ENCODE data around the gene PLSCR3. TPM values are rescaled to one million over a fixed set of nuclear protein-coding genes. Genes with fewer than 3 reads are reported as not detected.

Gene PLSCR3
- total RNA-seq, 1 experiment from 2014 or later, result 53.0 TPM

DNA sequence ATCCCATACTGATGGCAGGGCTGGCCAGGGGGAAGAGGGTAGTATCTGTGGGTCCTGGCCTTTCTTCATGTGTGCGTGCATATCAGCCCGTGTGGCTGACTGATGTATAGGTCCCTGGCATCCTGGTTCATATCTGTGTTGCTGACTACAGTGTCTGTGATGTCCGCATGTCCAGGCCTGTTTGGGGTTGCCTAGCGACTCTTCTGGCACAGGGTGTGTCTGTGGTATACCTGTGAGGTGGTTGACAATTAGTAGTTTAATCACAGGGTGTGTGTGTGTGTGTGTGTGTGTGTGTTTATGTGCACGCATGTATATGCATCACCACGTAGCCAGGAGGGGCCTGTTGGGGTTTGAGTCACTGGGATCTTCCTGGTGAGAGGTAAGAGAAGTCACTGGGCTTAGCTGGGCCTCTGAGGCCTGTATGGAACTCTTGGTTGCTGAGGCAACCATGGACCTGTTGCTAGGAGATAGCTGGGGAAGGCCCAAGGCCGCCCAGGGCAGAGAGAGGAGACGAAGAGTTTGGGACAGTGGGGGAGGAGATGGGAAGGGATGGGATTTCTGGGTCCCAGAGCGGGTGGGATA is 40.0 kb downstream of the PLSCR3 start:
- CTCF ChIA-PET, result interaction anchor here (0.5 kb wide), 1 partner anchor 25 kb away, joined by 3 read pairs; no protein-coding TSS in a partner anchor
- TF ChIP-seq, protein P1, sequence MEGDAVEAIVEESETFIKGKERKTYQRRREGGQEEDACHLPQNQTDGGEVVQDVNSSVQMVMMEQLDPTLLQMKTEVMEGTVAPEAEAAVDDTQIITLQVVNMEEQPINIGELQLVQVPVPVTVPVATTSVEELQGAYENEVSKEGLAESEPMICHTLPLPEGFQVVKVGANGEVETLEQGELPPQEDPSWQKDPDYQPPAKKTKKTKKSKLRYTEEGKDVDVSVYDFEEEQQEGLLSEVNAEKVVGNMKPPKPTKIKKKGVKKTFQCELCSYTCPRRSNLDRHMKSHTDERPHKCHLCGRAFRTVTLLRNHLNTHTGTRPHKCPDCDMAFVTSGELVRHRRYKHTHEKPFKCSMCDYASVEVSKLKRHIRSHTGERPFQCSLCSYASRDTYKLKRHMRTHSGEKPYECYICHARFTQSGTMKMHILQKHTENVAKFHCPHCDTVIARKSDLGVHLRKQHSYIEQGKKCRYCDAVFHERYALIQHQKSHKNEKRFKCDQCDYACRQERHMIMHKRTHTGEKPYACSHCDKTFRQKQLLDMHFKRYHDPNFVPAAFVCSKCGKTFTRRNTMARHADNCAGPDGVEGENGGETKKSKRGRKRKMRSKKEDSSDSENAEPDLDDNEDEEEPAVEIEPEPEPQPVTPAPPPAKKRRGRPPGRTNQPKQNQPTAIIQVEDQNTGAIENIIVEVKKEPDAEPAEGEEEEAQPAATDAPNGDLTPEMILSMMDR (conservative IDR thresholded peaks at IDR 0.05), result no peak
- no peak for TF ChIP-seq EZH2 (IDR thresholded peaks at IDR 0.05; ENCODE audit: low read depth)
- H3K4me2 ChIP-seq, result peak overlapping the region; percentile 91
- H3K9me2 ChIP-seq (ENCODE audit: insufficient read depth), result no peaks in the 10 kb centered on the region
- H2AFZ ChIP-seq, result no peak overlapping the region
- peak in 1 of 2 experiments; percentile 36 for DNase-seq
- H3K27ac ChIP-seq, result no peak overlapping the region
- H3K79me2 ChIP-seq (ENCODE audit: low read depth), result peaks cover 43% of the 10 kb centered on the region
- H3F3A ChIP-seq (ENCODE audit: insufficient read depth, low read depth), result peaks cover 34% of the 10 kb centered on the region
- H3K36me3 ChIP-seq (ENCODE audit: low read depth), result no peaks in the 10 kb centered on the region
- intact Hi-C loops (cut with micrococcal nuclease; ENCODE audit: unreplicated experiment), result loop anchor here (5.0 kb wide), 1 partner anchor 48 kb away; the partner anchor contains the start of gene TMEM256
- H3K4me3 ChIP-seq, result peak overlapping the region; percentile 86; the same call in 1 of the 2 replicates
- POLR2A ChIA-PET (ENCODE audit: unreplicated experiment), result interaction anchor here (0.5 to 0.7 kb wide), 2 partner anchors 25 to 39 kb away, joined by 5 to 16 read pairs; no protein-coding TSS in a partner anchor
- no peaks in the 10 kb centered on the region for H3K27me3 ChIP-seq (ENCODE audit: insufficient read depth, low read depth)
- BruUV-seq (replicated peaks), result no TSS peak
- no peaks in the 10 kb centered on the region for H3K9me3 ChIP-seq (ENCODE audit: insufficient read depth, low read depth)
- H3K4me1 ChIP-seq (replicated peaks; ENCODE audit: insufficient read depth), result peaks cover 28% of the 10 kb centered on the region
- H4K20me1 ChIP-seq (ENCODE audit: insufficient read depth), result peaks cover 15% of the 10 kb centered on the region

DNA sequence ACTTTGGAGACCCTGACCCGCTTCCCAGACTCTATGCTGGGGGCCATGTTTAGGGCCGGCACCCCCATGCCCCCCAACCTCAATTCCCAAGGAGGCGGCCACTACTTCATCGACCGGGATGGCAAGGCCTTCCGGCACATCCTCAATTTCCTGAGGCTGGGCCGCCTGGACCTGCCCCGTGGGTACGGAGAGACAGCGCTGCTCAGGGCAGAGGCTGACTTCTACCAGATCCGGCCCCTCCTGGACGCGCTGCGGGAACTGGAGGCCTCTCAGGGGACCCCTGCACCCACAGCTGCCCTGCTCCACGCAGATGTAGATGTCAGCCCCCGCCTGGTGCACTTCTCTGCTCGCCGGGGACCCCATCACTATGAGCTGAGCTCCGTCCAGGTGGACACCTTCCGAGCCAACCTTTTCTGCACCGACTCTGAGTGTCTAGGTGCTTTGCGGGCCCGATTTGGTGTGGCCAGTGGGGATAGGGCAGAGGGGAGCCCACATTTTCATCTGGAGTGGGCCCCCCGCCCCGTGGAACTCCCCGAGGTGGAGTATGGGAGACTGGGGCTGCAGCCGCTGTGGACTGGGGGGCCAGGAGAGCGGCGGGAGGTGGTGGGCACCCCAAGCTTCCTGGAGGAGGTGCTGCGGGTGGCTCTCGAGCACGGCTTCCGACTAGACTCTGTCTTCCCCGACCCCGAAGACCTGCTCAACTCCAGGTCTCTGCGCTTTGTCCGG is 41.3 kb downstream of the PLSCR3 start:
- no peak for DNase-seq
- Histone ChIP-seq H2AFZ (no peak overlapping the region), H3K79me2 (ENCODE audit: low read depth) (peaks cover 43% of the 10 kb centered on the region), H3K4me2 (peak overlapping the region; percentile 91), H3F3A (ENCODE audit: insufficient read depth, low read depth) (peaks cover 34% of the 10 kb centered on the region), H3K4me3 (peak overlapping the region; percentile 86), H3K4me1 (replicated peaks; ENCODE audit: insufficient read depth) (peaks cover 28% of the 10 kb centered on the region), H3K27me3 (ENCODE audit: insufficient read depth, low read depth) (no peaks in the 10 kb centered on the region), H3K9me3 (ENCODE audit: insufficient read depth, low read depth) (no peaks in the 10 kb centered on the region), H3K9me2 (ENCODE audit: insufficient read depth) (no peaks in the 10 kb centered on the region), H3K36me3 (ENCODE audit: low read depth) (no peaks in the 10 kb centered on the region), H4K20me1 (ENCODE audit: insufficient read depth) (peaks cover 15% of the 10 kb centered on the region), H3K27ac (peak overlapping the region; percentile 98; the same call in 1 of the 2 replicates)
- ChIA-PET CTCF (interaction anchor here (0.5 kb wide), 1 partner anchor 246 kb away, joined by 5 read pairs; no protein-coding TSS in a partner anchor), POLR2A (ENCODE audit: unreplicated experiment) (interaction anchor here (0.6 to 0.7 kb wide), 3 partner anchors 32 to 135 kb away, joined by 3 to 4 read pairs (median 4); no protein-coding TSS in a partner anchor)
- intact Hi-C loops (cut with micrococcal nuclease; ENCODE audit: unreplicated experiment), result loop anchor here (1.0 to 5.0 kb wide), 3 partner anchors 49 to 236 kb away; partner anchors contain the start of genes POLR2A and TMEM256
- BruUV-seq (replicated peaks), result no TSS peak
- TF ChIP-seq EZH2 (IDR thresholded peaks at IDR 0.05; ENCODE audit: low read depth), result no peak
- TF ChIP-seq, protein P1 (conservative IDR thresholded peaks at IDR 0.05), result no peak

DNA sequence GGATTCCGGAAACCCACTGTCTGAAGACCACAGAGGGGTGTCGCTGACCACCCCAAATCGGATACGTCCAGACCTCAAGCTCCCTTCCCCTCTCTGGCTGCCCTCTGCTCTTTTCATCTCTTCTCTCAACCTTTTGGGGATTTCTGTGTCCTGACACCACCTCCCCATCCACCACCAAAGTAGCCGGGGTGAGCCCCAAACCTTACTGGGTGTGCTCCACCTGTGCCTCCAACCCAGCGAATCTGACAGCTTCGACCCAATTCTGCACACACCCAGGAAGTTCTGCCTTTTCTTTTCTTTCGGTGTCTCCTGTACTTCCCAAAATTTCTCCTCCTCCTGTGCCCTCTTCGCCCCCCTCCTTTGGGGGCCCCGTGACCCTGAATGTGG is 41.8 kb downstream of the PLSCR3 start:
- Histone ChIP-seq H3K4me3 (peak overlapping the region; percentile 86), H3K79me2 (ENCODE audit: low read depth) (peaks cover 43% of the 10 kb centered on the region), H3K9me3 (ENCODE audit: insufficient read depth, low read depth) (no peaks in the 10 kb centered on the region), H4K20me1 (ENCODE audit: insufficient read depth) (peaks cover 15% of the 10 kb centered on the region), H3K27me3 (ENCODE audit: insufficient read depth, low read depth) (no peaks in the 10 kb centered on the region), H3K9me2 (ENCODE audit: insufficient read depth) (no peaks in the 10 kb centered on the region), H2AFZ (peak overlapping the region; percentile 84), H3K36me3 (ENCODE audit: low read depth) (no peaks in the 10 kb centered on the region), H3K27ac (peak overlapping the region; percentile 98), H3F3A (ENCODE audit: insufficient read depth, low read depth) (peaks cover 34% of the 10 kb centered on the region), H3K4me2 (peak overlapping the region; percentile 91), H3K4me1 (replicated peaks; ENCODE audit: insufficient read depth) (peaks cover 28% of the 10 kb centered on the region)
- ChIA-PET CTCF (interaction anchor here (0.6 kb wide), 1 partner anchor 82 kb away, joined by 8 read pairs; no protein-coding TSS in a partner anchor), POLR2A (ENCODE audit: unreplicated experiment) (interaction anchor here (0.7 kb wide), 2 partner anchors 33 to 135 kb away, joined by 3 to 4 read pairs; no protein-coding TSS in a partner anchor)
- intact Hi-C loops (cut with micrococcal nuclease; ENCODE audit: unreplicated experiment), result loop anchor here (1.0 to 5.0 kb wide), 3 partner anchors 50 to 237 kb away; partner anchors contain the start of genes POLR2A and TMEM256
- DNase-seq, result no peak
- TF ChIP-seq, protein P1 (conservative IDR thresholded peaks at IDR 0.05), result no peak; the same call in none of the 2 replicates
- no peak for TF ChIP-seq EZH2 (IDR thresholded peaks at IDR 0.05; ENCODE audit: low read depth)
- TSS peak; percentile 29 for BruUV-seq (replicated peaks)
